SK-N-MC (cell line): ENCODE results near the gene PGM2.

ENCODE experiments used
- EZH2 ChIP-seq: fragments of 200-600 bp; sonication (generic); IDR thresholded peaks from one replicate; pipeline ENCODE4 v1.6.1; 2017; ENCODE audit warnings: antibody characterized with exemption
- POLR2AphosphoS5 ChIP-seq: IDR thresholded peaks from 2 replicates; pipeline ENCODE4 v1.6.1; 2012; ENCODE audit warnings: mild to moderate bottlenecking, low read depth, low read length, borderline replicate concordance

- TF ChIP-seq EZH2 (no peak), POLR2AphosphoS5 (no peak)
Observed at GRCh38 chr4:37799941-37800554, 26.4 kb upstream of the PGM2 start.
